ENCODE results near the gene LCN9.

- TF ChIP-seq POLR2A (IDR thresholded peaks at IDR 0.05) (no peak), CTCF (IDR thresholded peaks at IDR 0.05) (no peak)
Observed at GRCh38 chr9:135680056-135680455, 16.9 kb downstream of the LCN9 start.

All from transverse colon (tissue), 3 donors.